Lung (tissue), 12 donors: ENCODE data around the gene RBP5. TPM values are rescaled to one million over a fixed set of nuclear protein-coding genes. Genes with fewer than 3 reads are reported as not detected.

Experiments used
- ATAC-seq: fragments of 200-7000 bp; cut with Tn5 transposase; one replicate; pipeline ENCODE4 v1.9.1; 2020; ENCODE audit warnings: moderate number of reproducible peaks; ENCODE audit not compliant: insufficient read depth, low FRiP score
- DNase-seq, 3 donors: peaks; one replicate each; pipeline ENCODE4 v3.0.0-alpha.2; 2013 to 2017
- H3K27ac ChIP-seq, 2 donors: one replicate each; pipeline ENCODE4 v1.5.1; 2013; ENCODE audit warnings: mild to moderate bottlenecking in 2 of 2, moderate library complexity in 2 of 2, control low read depth in 1 of 2, inconsistent platforms in 1 of 2, low read depth in 1 of 2, low read length in 1 of 2
- H3K27me3 ChIP-seq, 3 donors: one replicate each; pipeline ENCODE4 v1.5.1; 2013; ENCODE audit warnings: low read length in 2 of 3; ENCODE audit not compliant: control insufficient read depth in 3 of 3, insufficient read depth in 3 of 3
- H3K36me3 ChIP-seq, 4 donors: one replicate each; pipeline ENCODE4 v1.5.1; 2013; ENCODE audit warnings: low read length in 4 of 4, mild to moderate bottlenecking in 1 of 4, moderate library complexity in 1 of 4; ENCODE audit not compliant: control insufficient read depth in 4 of 4, insufficient read depth in 4 of 4
- H3K4me1 ChIP-seq, 5 donors: one replicate each; pipeline ENCODE4 v1.5.1; 2013; ENCODE audit warnings: low read length in 5 of 5, mild to moderate bottlenecking in 2 of 5, moderate library complexity in 1 of 5; ENCODE audit not compliant: control insufficient read depth in 5 of 5, insufficient read depth in 5 of 5
- H3K4me3 ChIP-seq: one replicate; pipeline ENCODE4 v1.5.1; 2013; ENCODE audit warnings: mild to moderate bottlenecking, control low read depth, moderate library complexity
- H3K9ac ChIP-seq, 2 donors: one replicate each; pipeline ENCODE4 v1.5.1; 2013; ENCODE audit warnings: low read length in 2 of 2, control low read depth in 1 of 2; ENCODE audit not compliant: insufficient read depth in 1 of 2
- H3K9me3 ChIP-seq, 4 donors: one replicate each; pipeline ENCODE4 v1.5.1; 2013; ENCODE audit warnings: low read length in 3 of 4, mild to moderate bottlenecking in 1 of 4, moderate library complexity in 1 of 4; ENCODE audit not compliant: control insufficient read depth in 4 of 4, insufficient read depth in 3 of 4
- CTCF ChIP-seq: IDR thresholded peaks from 2 replicates; pipeline ENCODE4 v1.5.1; 2012; ENCODE audit warnings: mild to moderate bottlenecking; ENCODE audit errors: control extremely low read depth, extremely low read depth
- WGBS, 2 donors: extraction: QIAGEN DNeasy Blood & Tissue Kit; methylation state at CpG; one replicate each; pipeline ENCODE4 v1.1.7; 2013; 5-methylcytosine and 5-hydroxymethylcytosine counted together
- polyA plus RNA-seq, 2 donors: library from polyadenylated mRNA; stranded (reverse); fragments of 200-250 nt; gene quantifications; one replicate each; pipeline ENCODE4 v1.2.1, GENCODE V29; 2013
- total RNA-seq, 2 donors: library from RNA; depleted of rRNA in 1 of 2; stranded (reverse); fragments of >200 nt in 1 of 2; gene quantifications; one replicate each; pipeline ENCODE4 v1.2.1, GENCODE V29; 2014 to 2021
- donor health status: control.
- donor health status: control.
- donor health status: Bipolar disorder and iron deficiency.
- donor health status: healthy.
- donor health status: DM: yes; HTN: yes; CAD: no.

The RBP5 gene
- total and polyA plus RNA-seq, 4 donors, result 1.9 to 3.3 (median 2.4) TPM

GRCh38 chr12:7175493-7175892 lies 46.8 kb upstream of the RBP5 start:
- Histone ChIP-seq H3K27me3 (no peaks in the 10 kb centered on the region), H3K9ac (no peak overlapping the region), H3K4me3 (no peak overlapping the region), H3K36me3 (no peaks in the 10 kb centered on the region), H3K4me1 (no peaks in the 10 kb centered on the region), H3K9me3 (peaks cover 0 to 8% (median 2%) of the 10 kb centered on the region in 4 donors), H3K27ac (no peak overlapping the region)
- TF ChIP-seq CTCF, result no peak
- no peak for DNase-seq
- no peak for ATAC-seq

- Histone ChIP-seq H3K9me3 (peaks cover 0 to 24% (median 4%) of the 10 kb centered on the region in 4 donors), H3K27ac (no peak overlapping the region), H3K4me3 (no peak overlapping the region), H3K36me3 (no peaks in the 10 kb centered on the region), H3K27me3 (no peaks in the 10 kb centered on the region), H3K9ac (no peak overlapping the region), H3K4me1 (no peaks in the 10 kb centered on the region)
- WGBS, 2 donors, result 63 to 80% methylated on average over 1 of the region's 1 CpG
- no peak for DNase-seq
- no peak for ATAC-seq
- TF ChIP-seq CTCF, result no peak
Measured at GRCh38 chr12:7171854-7172253, 43.2 kb upstream of the RBP5 start.

GRCh38 chr12:7169951-7170350 lies 41.3 kb upstream of the RBP5 start:
- Histone ChIP-seq H3K36me3 (no peaks in the 10 kb centered on the region), H3K4me3 (no peak overlapping the region), H3K27ac (no peak overlapping the region), H3K9ac (no peak overlapping the region), H3K4me1 (no peaks in the 10 kb centered on the region), H3K27me3 (no peaks in the 10 kb centered on the region), H3K9me3 (peaks cover 0 to 24% (median 4%) of the 10 kb centered on the region in 4 donors)
- no peak for TF ChIP-seq CTCF
- DNase-seq, result no peak
- no peak for ATAC-seq

- DNase-seq, result peak; percentile 21 to 40 (median 39)
- no peak overlapping the region for H3K27ac ChIP-seq
- H3K36me3 ChIP-seq, result peaks cover 0 to 4% (median 0%) of the 10 kb centered on the region in 4 donors
- TF ChIP-seq CTCF, result peak; percentile 10
- no peak overlapping the region for H3K9ac ChIP-seq
- ATAC-seq, result peak; percentile 70
- H3K4me3 ChIP-seq, result no peak overlapping the region
- H3K4me1 ChIP-seq, result no peaks in the 10 kb centered on the region
- 3% methylated on average over 19 of the region's 19 CpGs for WGBS, 2 donors
- peaks cover 0 to 3% (median 0%) of the 10 kb centered on the region in 3 donors for H3K27me3 ChIP-seq
- H3K9me3 ChIP-seq, result peaks cover 0 to 5% (median 1%) of the 10 kb centered on the region in 4 donors
Measured at GRCh38 chr12:7162691-7163114, 34.0 kb upstream of the RBP5 start.
